Measurements from ENCODE around the gene LIN28B.
"Not testable (repeated sequence)": the region's sequence is repeated elsewhere in the genome, so short reads cannot be mapped to it uniquely, and the experiment has no call there.

The LIN28B gene

GRCh38 chr6:104949206-104949605 lies 7.7 kb upstream of the LIN28B start:
- no peak for DNase-seq (ENCODE audit: extremely low spot score)
- TF ChIP-seq CTCF (IDR thresholded peaks at IDR 0.05; ENCODE audit: control extremely low read depth, extremely low read depth, low read depth, missing control alignments) = no peak
- POLR2A ChIA-PET = no interaction called here
- CTCF ChIA-PET = no interaction called here

- TF ChIP-seq CTCF (IDR thresholded peaks at IDR 0.05; ENCODE audit: control extremely low read depth, extremely low read depth, low read depth, missing control alignments) = no peak
These were observed 5.2 kb upstream of the LIN28B start for GRCh38 chr6:104951677-104952076.

GRCh38 chr6:104952911-104953399 lies 4.0 kb upstream of the LIN28B start:
- DNase-seq (ENCODE audit: extremely low spot score) = no peak
- TF ChIP-seq CTCF (IDR thresholded peaks at IDR 0.05; ENCODE audit: control extremely low read depth, extremely low read depth, low read depth, missing control alignments) = no peak
- ChIA-PET POLR2A (no interaction called here), CTCF (no interaction called here)

More at GRCh38 chr6:104951677-104952076, 5.2 kb upstream of the LIN28B start:
- no peak for DNase-seq (ENCODE audit: extremely low spot score)
- ChIA-PET CTCF (no interaction called here), POLR2A (no interaction called here)

GRCh38 chr6:104953400-104954189 lies 3.3 kb upstream of the LIN28B start:
- DNase-seq (ENCODE audit: extremely low spot score); CTCF ChIA-PET; POLR2A ChIA-PET: not testable (repeated sequence)

- POLR2A ChIA-PET = no interaction called here
- TF ChIP-seq CTCF (IDR thresholded peaks at IDR 0.05; ENCODE audit: control extremely low read depth, extremely low read depth, low read depth, missing control alignments) = no peak
- DNase-seq (ENCODE audit: extremely low spot score) = no peak
- CTCF ChIA-PET = interaction anchor here (0.8 to 1.0 kb wide), 2 partner anchors 15 kb away, joined by 3 read pairs; no protein-coding TSS in a partner anchor
These were observed 2.6 kb upstream of the LIN28B start for GRCh38 chr6:104954190-104954797.

GRCh38 chr6:104955491-104955890 lies 1.4 kb upstream of the LIN28B start:
- ChIA-PET POLR2A (no interaction called here), CTCF (interaction anchor here (0.8 to 1.0 kb wide), 2 partner anchors 13 to 15 kb away, joined by 3 to 4 read pairs; no protein-coding TSS in a partner anchor)
- no peak for DNase-seq (ENCODE audit: extremely low spot score)
- no peak for TF ChIP-seq CTCF (IDR thresholded peaks at IDR 0.05; ENCODE audit: control extremely low read depth, extremely low read depth, low read depth, missing control alignments)

Data from GM10248 (cell line).